ACC112 (cell line): ENCODE data around the gene UST.

Source experiments
- H2AFZ ChIP-seq: fragments of 200-600 bp; sonication (generic); one replicate; pipeline ENCODE4 v1.6.0; 2017; ENCODE audit warnings: antibody characterized with exemption, low read length; ENCODE audit not compliant: unreplicated experiment
- H3K27ac ChIP-seq: fragments of 200-600 bp; sonication (generic); 2 replicates; pipeline ENCODE4 v1.5.1; 2014; ENCODE audit warnings: low read depth, mild to moderate bottlenecking, antibody characterized with exemption, low read length, moderate library complexity
- H3K27me3 ChIP-seq: fragments of 200-600 bp; sonication (generic); 2 replicates; pipeline ENCODE4 v1.6.1; 2014; ENCODE audit warnings: mild to moderate bottlenecking, antibody characterized with exemption, low read length, moderate library complexity, mixed read lengths; ENCODE audit not compliant: insufficient read depth
- H3K36me3 ChIP-seq: fragments of 200-600 bp; sonication (generic); 2 replicates; pipeline ENCODE4 v1.6.1; 2016; ENCODE audit warnings: mild to moderate bottlenecking, antibody characterized with exemption, low read length, moderate library complexity, mixed read lengths; ENCODE audit not compliant: insufficient read depth
- H3K4me1 ChIP-seq: fragments of 200-600 bp; sonication (generic); one replicate; pipeline ENCODE4 v1.6.1; 2016; ENCODE audit warnings: low read length, mixed read lengths; ENCODE audit not compliant: insufficient read depth, unreplicated experiment, control insufficient read depth
- H3K4me3 ChIP-seq: fragments of 200-600 bp; sonication (generic); 2 replicates; pipeline ENCODE4 v1.5.1; 2014; ENCODE audit warnings: mild to moderate bottlenecking, low read depth, low read length
- H3K79me2 ChIP-seq: fragments of 200-600 bp; sonication (generic); one replicate; pipeline ENCODE4 v1.6.0; 2016; ENCODE audit warnings: low read length; ENCODE audit not compliant: control insufficient read depth, unreplicated experiment, insufficient read depth

Gene UST

DNA sequence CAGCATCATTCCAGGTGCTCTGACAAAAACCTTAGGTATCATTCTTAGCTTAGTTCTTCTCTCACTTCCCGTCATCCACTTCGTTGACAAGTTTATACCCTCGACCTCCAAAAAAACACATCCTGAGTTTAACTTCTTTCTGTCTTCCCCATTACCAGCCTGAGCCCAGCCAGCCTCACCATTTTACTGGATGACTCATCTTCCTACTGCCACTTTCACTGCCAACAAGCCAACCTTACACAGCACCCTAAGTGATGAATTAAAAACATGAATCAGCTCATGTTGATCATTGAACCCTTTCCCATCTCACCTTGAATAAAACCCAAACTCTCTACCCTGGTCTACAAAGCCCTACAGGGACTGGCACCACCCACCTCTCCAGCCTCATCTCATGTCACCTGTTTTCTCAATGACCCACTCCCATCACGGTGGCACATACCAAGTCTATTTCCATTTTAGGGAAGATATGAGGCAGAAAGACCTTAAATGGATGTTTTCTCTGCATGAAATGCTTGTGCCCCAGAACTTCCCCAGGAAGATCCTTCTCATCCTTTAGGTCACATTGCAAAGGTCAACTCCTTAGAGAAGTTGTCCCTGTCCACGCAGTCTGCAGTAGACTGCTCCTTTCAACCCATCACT, 9.9 kb upstream of the UST start:
- H3K4me3 ChIP-seq = no peak overlapping the region
- H3K27ac ChIP-seq = no peak overlapping the region
- H3K4me1 ChIP-seq = no peaks in the 10 kb centered on the region
- H3K79me2 ChIP-seq = no peaks in the 10 kb centered on the region
- H3K27me3 ChIP-seq = no peaks in the 10 kb centered on the region
- no peaks in the 10 kb centered on the region for H3K36me3 ChIP-seq
- H2AFZ ChIP-seq = no peak overlapping the region

DNA sequence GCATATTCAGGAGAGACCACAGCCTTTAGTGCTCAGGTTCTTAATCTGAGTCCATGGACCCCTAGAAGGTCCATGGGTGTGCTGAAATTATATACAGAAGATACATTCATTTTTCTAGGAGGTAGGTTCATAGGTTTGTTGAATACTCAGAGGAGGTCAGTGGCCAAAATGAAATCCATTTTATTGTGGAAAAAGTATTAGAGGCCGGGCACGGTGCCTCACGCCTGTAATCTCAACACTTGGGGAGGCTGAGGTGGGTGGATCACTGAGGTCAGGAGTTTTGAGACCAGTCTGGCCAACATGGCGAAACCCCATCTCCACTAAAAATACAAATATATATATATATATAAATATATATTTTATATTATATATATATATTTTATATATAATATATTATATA, 9.0 kb upstream of the UST start:
- Histone ChIP-seq H3K4me1 (no peaks in the 10 kb centered on the region), H3K4me3 (no peak overlapping the region), H2AFZ (no peak overlapping the region), H3K27me3 (no peaks in the 10 kb centered on the region), H3K36me3 (no peaks in the 10 kb centered on the region), H3K27ac (no peak overlapping the region), H3K79me2 (no peaks in the 10 kb centered on the region)

DNA sequence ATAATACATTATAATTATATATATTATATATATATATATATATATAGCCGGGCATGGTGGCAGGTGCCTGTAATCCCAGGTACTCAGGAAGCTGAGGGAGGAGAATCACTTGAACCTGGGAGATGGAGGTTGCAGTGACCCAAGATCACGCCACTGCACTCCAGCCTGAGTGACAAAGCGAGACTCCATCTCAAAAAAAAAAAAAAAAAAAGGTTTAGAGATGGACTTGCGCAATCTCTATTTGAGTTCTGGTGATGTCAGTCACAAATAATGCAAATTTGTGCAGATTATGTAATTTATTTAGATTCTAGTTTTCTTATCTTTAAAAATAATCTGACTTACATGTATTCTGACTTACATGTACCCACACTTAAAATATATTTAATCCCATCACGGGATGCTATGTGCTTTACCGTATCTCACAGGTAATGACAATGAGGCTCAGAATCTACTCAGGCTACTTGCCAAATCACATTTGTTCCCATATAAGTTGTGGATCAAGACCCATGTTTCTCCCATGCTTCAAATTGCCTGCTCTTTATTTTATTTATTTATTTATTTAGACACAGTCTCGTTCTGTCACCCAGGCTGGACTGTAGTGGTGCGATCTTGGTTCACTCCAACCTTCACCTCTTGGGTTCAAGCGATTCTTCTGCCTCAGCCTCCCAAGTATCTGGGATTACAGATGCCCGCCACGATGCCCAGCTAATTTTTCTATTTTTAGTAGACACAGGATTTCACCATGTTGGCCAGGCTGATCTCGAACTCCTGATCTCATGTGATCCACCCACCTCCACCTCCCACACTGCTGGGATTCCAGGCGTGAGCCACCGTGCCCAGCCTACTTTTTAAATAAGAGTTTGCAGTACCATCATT, 7.6 kb upstream of the UST start:
- H3K79me2 ChIP-seq = no peaks in the 10 kb centered on the region
- peaks cover 6% of the 10 kb centered on the region for H3K4me1 ChIP-seq
- no peak overlapping the region for H3K4me3 ChIP-seq
- no peaks in the 10 kb centered on the region for H3K27me3 ChIP-seq
- no peaks in the 10 kb centered on the region for H3K36me3 ChIP-seq
- no peak overlapping the region for H3K27ac ChIP-seq
- H2AFZ ChIP-seq = no peak overlapping the region

DNA sequence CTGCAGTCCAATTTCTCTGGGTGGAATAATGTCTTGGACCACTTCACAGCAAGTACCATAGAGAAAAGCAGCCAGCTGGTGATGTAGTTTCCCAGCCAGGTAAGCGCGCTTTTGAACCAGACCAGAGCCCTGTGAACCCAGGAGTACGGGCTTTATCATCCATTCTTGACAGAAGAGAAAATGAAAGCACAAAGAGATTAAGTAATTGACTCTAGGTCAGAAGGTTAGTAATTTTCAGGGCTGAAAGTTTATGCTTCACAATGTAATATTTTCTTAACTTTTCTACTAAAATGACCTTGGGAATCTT, 7.1 kb upstream of the UST start:
- peak overlapping the region; percentile 12 for H2AFZ ChIP-seq
- H3K79me2 ChIP-seq = no peaks in the 10 kb centered on the region
- peaks cover 11% of the 10 kb centered on the region for H3K4me1 ChIP-seq
- no peaks in the 10 kb centered on the region for H3K27me3 ChIP-seq
- no peak overlapping the region for H3K4me3 ChIP-seq
- no peak overlapping the region for H3K27ac ChIP-seq
- H3K36me3 ChIP-seq = no peaks in the 10 kb centered on the region

DNA sequence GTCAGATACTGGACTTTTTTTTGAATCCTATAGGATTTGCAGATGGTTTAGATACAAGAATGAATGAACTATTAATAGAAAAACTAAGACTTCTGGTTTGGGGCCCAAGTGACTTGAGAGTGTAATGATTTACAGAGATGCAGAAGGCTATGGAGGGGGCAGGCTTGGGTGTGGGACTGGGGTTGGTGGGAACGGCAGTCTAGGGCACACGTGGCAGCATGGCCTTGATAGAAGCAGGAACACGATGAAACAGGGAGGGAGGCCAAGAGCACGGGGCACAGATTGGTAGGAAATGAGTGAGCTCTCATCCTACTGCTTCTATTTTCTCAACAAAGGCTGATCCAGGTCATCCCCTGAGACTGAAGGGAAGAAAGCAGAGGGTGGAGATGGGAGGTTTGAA, 3.4 kb upstream of the UST start:
- Histone ChIP-seq H3K36me3 (no peaks in the 10 kb centered on the region), H2AFZ (no peak overlapping the region), H3K4me1 (peaks cover 16% of the 10 kb centered on the region), H3K27ac (no peak overlapping the region), H3K27me3 (no peaks in the 10 kb centered on the region), H3K79me2 (no peaks in the 10 kb centered on the region), H3K4me3 (no peak overlapping the region)

DNA sequence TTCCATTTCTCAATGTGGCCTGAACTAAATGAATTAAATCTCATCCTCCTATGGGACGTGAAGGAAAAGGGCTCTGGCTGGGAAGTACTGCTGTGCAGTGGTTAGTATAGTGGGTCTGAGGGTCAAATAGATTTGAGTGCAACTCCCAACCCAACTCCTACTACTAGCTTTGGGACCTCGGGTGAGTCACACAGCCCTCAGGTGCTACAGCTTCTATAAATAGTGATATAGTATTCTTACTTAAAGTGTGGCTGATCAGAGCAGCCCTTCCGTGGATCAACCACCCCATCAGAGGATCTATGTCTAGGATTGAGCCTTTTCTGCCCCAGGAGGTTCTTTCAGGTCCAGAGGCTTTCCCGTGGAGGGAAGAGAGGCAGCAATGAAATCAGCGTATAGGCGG, 904 bp upstream of the UST start:
- H3K27ac ChIP-seq = peak overlapping the region; percentile 44; the same call in 1 of the 2 replicates
- H2AFZ ChIP-seq = peak overlapping the region; percentile 89

DNA sequence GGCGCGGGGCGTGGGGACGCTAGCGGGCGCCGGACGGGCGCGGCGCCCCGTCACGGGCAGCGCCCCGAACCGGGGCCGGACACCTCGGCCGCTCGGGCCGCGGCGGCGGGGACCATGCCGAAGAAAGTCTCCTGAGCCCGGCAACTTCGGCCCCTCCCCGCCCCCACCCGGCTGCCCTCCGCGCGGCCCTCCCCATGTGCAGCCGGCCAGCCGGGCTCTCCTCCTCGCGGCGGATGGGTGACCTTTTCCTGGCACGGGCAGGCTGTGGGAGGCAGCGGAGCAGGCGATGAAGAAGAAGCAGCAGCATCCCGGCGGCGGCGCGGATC, 278 bp downstream of the UST start:
- Histone ChIP-seq H3K4me1 (peaks cover 16% of the 10 kb centered on the region), H3K36me3 (no peaks in the 10 kb centered on the region), H3K79me2 (peaks cover 7% of the 10 kb centered on the region), H3K4me3 (peak overlapping the region; percentile 84), H3K27ac (peak overlapping the region; percentile 44; the same call in 1 of the 2 replicates), H3K27me3 (no peaks in the 10 kb centered on the region), H2AFZ (peak overlapping the region; percentile 89)

More for the DNA sequence above, 904 bp upstream of the UST start:
- Histone ChIP-seq H3K4me1 (peaks cover 16% of the 10 kb centered on the region), H3K27me3 (no peaks in the 10 kb centered on the region), H3K36me3 (no peaks in the 10 kb centered on the region), H3K79me2 (peaks cover 2% of the 10 kb centered on the region), H3K4me3 (peak overlapping the region; percentile 84)

DNA sequence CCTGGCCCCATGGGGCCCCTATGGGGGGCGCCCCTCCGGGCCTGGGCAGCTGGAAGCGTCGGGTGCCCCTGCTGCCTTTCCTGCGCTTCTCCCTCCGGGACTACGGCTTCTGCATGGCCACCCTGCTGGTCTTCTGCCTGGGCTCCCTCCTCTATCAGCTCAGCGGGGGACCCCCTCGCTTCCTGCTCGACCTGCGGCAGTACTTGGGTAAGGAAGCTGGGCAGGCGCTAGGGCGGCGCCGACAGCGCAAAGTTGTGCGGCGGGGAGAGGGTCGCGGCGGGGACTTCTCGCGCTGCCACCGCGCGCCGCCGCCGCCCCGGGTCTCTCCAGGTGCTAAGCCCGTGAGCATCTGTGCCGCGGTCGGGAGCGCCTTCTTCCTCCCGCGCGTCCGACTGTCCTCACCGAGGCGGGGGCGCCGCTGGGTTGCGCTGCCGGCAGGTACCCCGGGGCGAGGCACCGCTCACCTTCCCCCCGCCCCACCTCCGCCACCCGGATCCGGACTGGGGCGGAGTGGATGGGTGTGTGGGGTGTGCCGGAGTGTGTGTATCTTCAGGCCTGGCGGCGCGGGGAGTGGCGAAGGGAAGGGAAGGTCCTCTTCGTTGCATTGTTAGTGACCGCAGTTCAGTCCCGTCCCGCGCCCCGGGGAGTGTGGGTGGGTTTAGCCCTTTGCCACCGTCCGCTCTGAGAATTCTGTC, 788 bp downstream of the UST start:
- H2AFZ ChIP-seq = peak overlapping the region; percentile 89
- no peaks in the 10 kb centered on the region for H3K27me3 ChIP-seq
- H3K4me1 ChIP-seq = peaks cover 16% of the 10 kb centered on the region
- H3K4me3 ChIP-seq = peak overlapping the region; percentile 84
- peaks cover 12% of the 10 kb centered on the region for H3K79me2 ChIP-seq
- H3K27ac ChIP-seq = peak overlapping the region; percentile 27; the same call in 1 of the 2 replicates
- no peaks in the 10 kb centered on the region for H3K36me3 ChIP-seq

DNA sequence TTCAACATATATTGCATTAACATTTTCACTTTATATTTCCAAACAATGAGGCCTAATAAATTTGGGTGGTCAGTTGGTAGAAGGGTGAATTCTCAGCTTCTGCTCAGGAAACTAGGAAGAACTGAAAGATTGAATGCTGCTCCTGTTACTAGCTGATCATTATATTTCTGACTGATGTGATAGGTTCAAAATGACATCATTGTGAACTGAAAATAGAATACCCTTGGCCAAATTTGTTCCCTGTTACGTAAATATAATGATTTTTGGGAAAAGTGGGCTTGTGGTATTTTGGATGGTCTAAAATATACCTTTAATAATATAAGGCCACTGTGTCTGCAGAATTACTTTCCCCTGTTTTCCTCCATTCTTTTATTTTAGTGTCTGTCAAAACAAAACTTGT, 2.8 kb downstream of the UST start:
- Histone ChIP-seq H3K4me1 (peaks cover 5% of the 10 kb centered on the region), H3K79me2 (peaks cover 12% of the 10 kb centered on the region), H3K27me3 (no peaks in the 10 kb centered on the region), H2AFZ (no peak overlapping the region), H3K27ac (no peak overlapping the region), H3K36me3 (no peaks in the 10 kb centered on the region), H3K4me3 (no peak overlapping the region)

DNA sequence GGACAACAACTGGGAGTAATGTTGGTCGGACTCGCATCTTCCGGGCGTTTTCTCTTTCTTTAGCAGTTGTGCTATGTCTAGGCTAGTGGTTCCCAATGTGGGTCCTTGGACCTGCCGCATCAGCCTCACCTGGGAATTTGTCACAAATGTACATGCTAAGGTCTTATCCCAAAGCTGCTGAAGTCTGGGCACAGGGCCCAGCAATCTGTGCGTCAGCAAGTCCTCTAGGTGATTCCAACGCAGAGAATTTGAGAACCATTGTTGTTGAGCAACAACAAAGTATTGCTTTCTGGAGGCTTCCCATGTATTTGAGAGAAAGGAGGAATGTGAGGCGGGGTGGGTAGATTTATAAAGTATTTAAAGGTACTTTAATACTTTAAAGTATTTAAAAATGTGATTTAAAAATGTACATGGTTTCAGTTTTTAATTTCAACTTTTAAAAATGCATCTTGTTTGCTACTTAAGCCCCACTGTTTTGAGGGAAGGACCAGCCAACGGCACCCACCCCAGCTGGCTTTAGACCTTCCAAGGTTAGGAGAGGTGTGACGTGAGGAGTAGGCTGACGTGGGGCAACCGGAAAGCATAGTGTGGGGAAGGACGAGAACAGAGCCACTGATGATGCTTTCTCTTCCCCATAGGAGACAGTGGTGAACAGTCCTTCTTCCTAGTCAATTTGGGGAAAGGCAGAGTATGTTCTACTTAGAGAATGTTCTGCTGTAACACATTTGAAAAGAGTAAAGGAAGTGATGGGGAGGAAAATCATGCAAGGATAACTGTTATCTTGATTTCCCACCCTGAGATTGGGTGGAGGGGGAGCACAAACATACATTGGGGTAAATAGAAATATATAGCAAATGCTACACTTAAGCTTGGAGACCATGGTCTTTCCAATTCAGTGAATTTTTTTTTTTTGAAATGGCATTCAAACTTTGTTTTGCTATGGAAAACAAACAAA, 4.3 kb downstream of the UST start:
- no peak overlapping the region for H3K4me3 ChIP-seq
- no peaks in the 10 kb centered on the region for H3K27me3 ChIP-seq
- no peak overlapping the region for H2AFZ ChIP-seq
- peaks cover 12% of the 10 kb centered on the region for H3K79me2 ChIP-seq
- H3K4me1 ChIP-seq = no peaks in the 10 kb centered on the region
- H3K27ac ChIP-seq = no peak overlapping the region
- no peaks in the 10 kb centered on the region for H3K36me3 ChIP-seq
